SKM-1 (cell line): ENCODE results near the gene SLC25A15.
"Not testable (repeated sequence)": the region's sequence is repeated elsewhere in the genome, so short reads cannot be mapped to it uniquely, and the experiment has no call there.

Experiments used
- DNase-seq: peaks from one replicate; lab custom pipeline; 2025; ENCODE audit not compliant: unreplicated experiment; lab: John Stamatoyannopoulos, UW

SLC25A15 gene

GRCh38 chr13:40812724-40813445 lies 23.5 kb downstream of the SLC25A15 start:
- DNase-seq = no peak

GRCh38 chr13:40813667-40814454 lies 24.4 kb downstream of the SLC25A15 start:
- peak; percentile 39 for DNase-seq

GRCh38 chr13:40814803-40815202 lies 25.4 kb downstream of the SLC25A15 start:
- no peak for DNase-seq

GRCh38 chr13:40818926-40819325 lies 29.5 kb downstream of the SLC25A15 start:
- no peak for DNase-seq

GRCh38 chr13:40819797-40820315 lies 30.4 kb downstream of the SLC25A15 start:
- DNase-seq = no peak

GRCh38 chr13:40839725-40840124 lies 50.3 kb downstream of the SLC25A15 start:
- not testable (repeated sequence) for DNase-seq

GRCh38 chr13:40840955-40841354 lies 51.5 kb downstream of the SLC25A15 start:
- not testable (repeated sequence) for DNase-seq
